GM21576 (cell line): Measurements from ENCODE around the gene PTPRT.

ENCODE experiments used
- ATAC-seq: cut with Tn5 transposase; IDR thresholded peaks from one replicate; pipeline ENCODE4 v1.9.1; 2021; ENCODE audit warnings: mild to moderate bottlenecking, moderate library complexity; ENCODE audit not compliant: unreplicated experiment

PTPRT gene

GRCh38 chr20:42978184-42978974 lies 211.3 kb downstream of the PTPRT start:
- no peak for ATAC-seq

- ATAC-seq = no peak
Measured at GRCh38 chr20:42975974-42976373, 213.7 kb downstream of the PTPRT start.

GRCh38 chr20:42974347-42974746 lies 215.4 kb downstream of the PTPRT start:
- ATAC-seq = no peak

GRCh38 chr20:42972591-42972990 lies 217.1 kb downstream of the PTPRT start:
- ATAC-seq = no peak

- ATAC-seq = no peak
Measured at GRCh38 chr20:42968746-42969145, 221.0 kb downstream of the PTPRT start.

GRCh38 chr20:42963796-42964195 lies 225.9 kb downstream of the PTPRT start:
- ATAC-seq = no peak

- ATAC-seq = no peak
Measured at GRCh38 chr20:42961771-42962170, 227.9 kb downstream of the PTPRT start.

GRCh38 chr20:42959996-42960395 lies 229.7 kb downstream of the PTPRT start:
- ATAC-seq = no peak

GRCh38 chr20:42958367-42959069 lies 231.2 kb downstream of the PTPRT start:
- no peak for ATAC-seq

- no peak for ATAC-seq
Measured at GRCh38 chr20:42957704-42958095, 232.0 kb downstream of the PTPRT start.

GRCh38 chr20:42957018-42957703 lies 232.5 kb downstream of the PTPRT start:
- no peak for ATAC-seq

- no peak for ATAC-seq
Measured at GRCh38 chr20:42955713-42956112, 234.0 kb downstream of the PTPRT start.

GRCh38 chr20:42954951-42955350 lies 234.8 kb downstream of the PTPRT start:
- no peak for ATAC-seq

- no peak for ATAC-seq
Measured at GRCh38 chr20:42949950-42950349, 239.8 kb downstream of the PTPRT start.

GRCh38 chr20:42945234-42945994 lies 244.3 kb downstream of the PTPRT start:
- no peak for ATAC-seq

- ATAC-seq = no peak
Measured at GRCh38 chr20:42941629-42942028, 248.1 kb downstream of the PTPRT start.

- ATAC-seq = no peak
Measured at GRCh38 chr20:42938441-42939205, 251.1 kb downstream of the PTPRT start.

GRCh38 chr20:42936482-42936881 lies 253.2 kb downstream of the PTPRT start:
- no peak for ATAC-seq

GRCh38 chr20:42924215-42924614 lies 265.5 kb downstream of the PTPRT start:
- ATAC-seq = no peak

GRCh38 chr20:42923348-42923918 lies 266.3 kb downstream of the PTPRT start:
- ATAC-seq = no peak
